Glutamatergic neuron (in vitro differentiated cells): ENCODE measurements around the gene PCARE. TPM values are rescaled to one million over a fixed set of nuclear protein-coding genes. Genes with fewer than 3 reads are reported as not detected.
"Not testable (repeated sequence)": the region's sequence is repeated elsewhere in the genome, so short reads cannot be mapped to it uniquely, and the experiment has no call there.

Experiments
- DNase-seq: peaks from one replicate; pipeline ENCODE4 v3.0.0; 2022
- H3K27ac Mint-ChIP-seq: one replicate; pipeline ENCODE4 v1.8.0; 2020; ENCODE audit warnings: mild to moderate bottlenecking, mixed read lengths, inconsistent platforms; ENCODE audit not compliant: unreplicated experiment
- H3K27me3 Mint-ChIP-seq: one replicate; pipeline ENCODE4 v1.8.0; 2020; ENCODE audit warnings: mild to moderate bottlenecking, moderate library complexity, mixed read lengths, inconsistent platforms; ENCODE audit not compliant: unreplicated experiment
- H3K36me3 Mint-ChIP-seq: one replicate; pipeline ENCODE4 v1.8.0; 2020; ENCODE audit warnings: mild to moderate bottlenecking, mixed read lengths, inconsistent platforms; ENCODE audit not compliant: unreplicated experiment
- H3K4me1 Mint-ChIP-seq: one replicate; pipeline ENCODE4 v1.8.0; 2020; ENCODE audit warnings: mild to moderate bottlenecking, low read depth, mixed read lengths, inconsistent platforms; ENCODE audit not compliant: unreplicated experiment
- H3K4me3 Mint-ChIP-seq: one replicate; pipeline ENCODE4 v1.8.0; 2020; ENCODE audit warnings: mild to moderate bottlenecking, mixed read lengths, inconsistent platforms; ENCODE audit not compliant: unreplicated experiment
- H3K9me3 Mint-ChIP-seq: one replicate; pipeline ENCODE4 v1.8.0; 2020; ENCODE audit warnings: mild to moderate bottlenecking, moderate library complexity, mixed read lengths, inconsistent platforms; ENCODE audit not compliant: unreplicated experiment
- total RNA-seq: library from RNA; stranded (reverse); fragmentation: NEBNext Ultra II Directional; extraction: Animal tissue kit (Norgen Biotek cat#: 25700); gene quantifications from one replicate; pipeline ENCODE4 v1.2.1, GENCODE V29; 2021; ENCODE audit not compliant: unreplicated experiment
- TF ChIP-seq, protein P1 (sequence below): fragments of 200-600 bp; sonication (generic); IDR thresholded peaks from one replicate; pipeline ENCODE4 v1.5.0; 2021; ENCODE audit not compliant: partially characterized antibody, unreplicated experiment

PCARE gene
- total RNA-seq, 1 donor from 2014 or later: 0.66 TPM

DNA sequence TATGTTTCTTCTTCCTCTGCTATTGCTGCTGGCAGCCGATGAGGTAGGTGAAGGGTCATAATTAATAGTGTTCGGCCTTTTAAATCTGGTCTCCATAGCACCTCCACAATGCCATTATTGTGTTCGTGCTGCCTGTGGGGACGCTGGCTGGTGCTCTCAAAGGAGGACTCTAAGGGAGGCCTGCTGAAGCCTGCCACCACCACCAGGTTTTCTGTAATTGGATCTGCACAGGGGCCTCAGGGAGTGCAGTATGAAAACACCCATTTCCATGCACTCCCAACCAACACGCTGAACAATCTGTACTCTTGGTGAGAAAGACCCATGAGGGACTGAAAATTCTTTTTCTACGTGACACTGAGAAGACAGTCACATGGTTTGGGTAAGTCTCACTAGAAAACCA is 23.2 kb upstream of the PCARE start:
- peaks cover 2% of the 10 kb centered on the region for H3K27me3 Mint-ChIP-seq
- DNase-seq: no peak
- H3K36me3 Mint-ChIP-seq: no peaks in the 10 kb centered on the region
- no peak overlapping the region for H3K27ac Mint-ChIP-seq
- peaks cover 1% of the 10 kb centered on the region for H3K4me1 Mint-ChIP-seq
- TF ChIP-seq, protein P1, sequence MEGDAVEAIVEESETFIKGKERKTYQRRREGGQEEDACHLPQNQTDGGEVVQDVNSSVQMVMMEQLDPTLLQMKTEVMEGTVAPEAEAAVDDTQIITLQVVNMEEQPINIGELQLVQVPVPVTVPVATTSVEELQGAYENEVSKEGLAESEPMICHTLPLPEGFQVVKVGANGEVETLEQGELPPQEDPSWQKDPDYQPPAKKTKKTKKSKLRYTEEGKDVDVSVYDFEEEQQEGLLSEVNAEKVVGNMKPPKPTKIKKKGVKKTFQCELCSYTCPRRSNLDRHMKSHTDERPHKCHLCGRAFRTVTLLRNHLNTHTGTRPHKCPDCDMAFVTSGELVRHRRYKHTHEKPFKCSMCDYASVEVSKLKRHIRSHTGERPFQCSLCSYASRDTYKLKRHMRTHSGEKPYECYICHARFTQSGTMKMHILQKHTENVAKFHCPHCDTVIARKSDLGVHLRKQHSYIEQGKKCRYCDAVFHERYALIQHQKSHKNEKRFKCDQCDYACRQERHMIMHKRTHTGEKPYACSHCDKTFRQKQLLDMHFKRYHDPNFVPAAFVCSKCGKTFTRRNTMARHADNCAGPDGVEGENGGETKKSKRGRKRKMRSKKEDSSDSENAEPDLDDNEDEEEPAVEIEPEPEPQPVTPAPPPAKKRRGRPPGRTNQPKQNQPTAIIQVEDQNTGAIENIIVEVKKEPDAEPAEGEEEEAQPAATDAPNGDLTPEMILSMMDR: no peak
- H3K9me3 Mint-ChIP-seq: no peaks in the 10 kb centered on the region
- no peak overlapping the region for H3K4me3 Mint-ChIP-seq

DNA sequence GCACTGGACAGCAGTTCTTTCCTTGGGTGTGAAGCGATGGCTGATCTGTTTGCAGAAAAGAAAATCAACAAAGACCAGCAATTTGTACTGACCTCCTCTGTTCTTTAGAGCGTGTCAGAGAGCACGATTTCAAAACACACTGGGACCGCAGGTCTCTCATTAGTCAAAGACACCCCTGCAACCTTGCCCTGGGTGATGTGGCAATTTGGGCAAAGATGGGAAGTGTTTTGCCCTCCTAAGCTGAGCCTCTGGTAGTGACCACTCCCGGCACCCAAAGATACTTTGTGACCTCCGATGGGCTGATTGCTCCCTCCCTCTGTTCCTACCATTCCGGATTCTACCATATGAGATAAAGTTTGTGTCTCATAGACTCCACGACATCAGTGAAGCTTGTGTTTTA is 22.6 kb upstream of the PCARE start:
- Mint-ChIP-seq H3K4me3 (no peak overlapping the region), H3K27ac (no peak overlapping the region), H3K4me1 (peaks cover 1% of the 10 kb centered on the region), H3K27me3 (no peaks in the 10 kb centered on the region), H3K36me3 (no peaks in the 10 kb centered on the region), H3K9me3 (no peaks in the 10 kb centered on the region)
- DNase-seq: no peak
- TF ChIP-seq, protein P1: no peak

DNA sequence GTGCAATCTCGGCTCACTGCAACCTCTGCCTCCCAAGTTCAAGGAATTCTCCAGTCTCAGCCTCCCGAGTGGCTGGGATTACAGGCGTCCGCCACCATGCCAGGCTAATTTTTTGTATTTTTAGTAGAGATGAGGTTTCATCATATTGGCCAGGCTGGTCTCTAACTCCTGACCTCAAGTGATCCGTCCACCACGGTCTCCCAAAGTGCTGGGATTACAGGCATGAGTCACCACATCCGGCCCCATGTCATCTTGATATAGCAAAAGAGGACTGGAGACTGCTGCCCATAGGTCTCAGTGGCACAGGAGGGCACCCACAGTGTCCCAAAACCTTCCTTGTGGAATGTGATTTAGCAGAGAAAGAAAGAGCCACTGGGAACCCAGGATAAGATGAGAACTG is 16.0 kb upstream of the PCARE start:
- not testable (repeated sequence) for H3K36me3 Mint-ChIP-seq, H3K27me3 Mint-ChIP-seq, H3K9me3 Mint-ChIP-seq, H3K27ac Mint-ChIP-seq, H3K4me1 Mint-ChIP-seq, DNase-seq, H3K4me3 Mint-ChIP-seq

DNA sequence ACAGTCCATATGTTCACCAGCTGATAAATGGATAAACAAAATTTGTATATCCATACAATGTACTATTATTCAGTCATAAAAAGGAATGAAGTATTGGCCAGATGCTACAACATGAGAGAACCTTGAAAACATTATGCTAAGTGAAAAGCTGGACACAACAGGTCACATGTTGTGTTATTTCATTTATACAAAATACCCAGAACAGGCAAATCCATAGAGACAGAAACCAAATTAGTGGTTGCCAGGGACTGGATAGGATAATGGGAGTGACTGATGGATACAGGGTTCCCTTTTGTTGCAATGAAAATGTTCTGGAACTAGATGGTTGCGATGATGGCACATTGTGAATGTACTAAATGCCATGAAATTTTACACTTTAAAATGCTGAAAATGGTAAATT is 10.2 kb upstream of the PCARE start:
- no peak for DNase-seq

DNA sequence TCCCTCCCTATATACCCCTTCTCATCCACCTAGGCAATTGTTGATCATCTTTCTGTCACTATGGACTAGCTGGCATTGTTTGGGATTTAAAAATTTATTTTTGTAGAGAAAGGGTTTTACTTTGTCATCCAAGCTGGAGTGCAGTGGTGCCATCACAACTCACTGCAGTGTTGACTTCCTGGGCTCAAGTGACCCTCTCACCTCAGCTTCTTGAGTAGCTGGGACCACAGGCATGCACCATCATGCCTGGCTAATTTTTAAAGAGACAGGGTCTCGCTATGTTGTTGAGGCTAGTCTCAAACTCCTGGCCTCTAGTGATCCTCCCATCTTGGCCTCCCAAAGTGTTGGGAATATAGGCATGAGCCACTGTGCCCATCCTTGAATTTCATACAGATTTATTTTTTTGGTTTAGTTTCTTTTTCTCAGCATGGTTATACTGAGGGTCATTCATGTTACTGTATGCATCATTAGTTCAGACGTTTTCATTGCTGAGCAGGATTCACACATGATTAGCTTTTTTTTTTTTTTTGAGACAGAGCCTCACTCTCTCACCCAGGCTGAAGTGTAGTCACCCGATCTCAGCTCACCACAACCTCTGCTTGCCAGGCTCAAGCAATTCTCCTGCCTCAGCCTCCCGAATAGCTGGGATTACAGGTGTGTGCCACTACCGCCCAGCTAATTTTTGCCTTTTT is 8.6 kb upstream of the PCARE start:
- Mint-ChIP-seq H3K9me3 (peaks cover 7% of the 10 kb centered on the region), H3K27me3 (no peaks in the 10 kb centered on the region), H3K36me3 (peaks cover 5% of the 10 kb centered on the region), H3K27ac (no peak overlapping the region), H3K4me3 (no peak overlapping the region), H3K4me1 (no peaks in the 10 kb centered on the region)
- TF ChIP-seq, protein P1: no peak
- no peak for DNase-seq

More for the DNA sequence above, 10.2 kb upstream of the PCARE start:
- peaks cover 5% of the 10 kb centered on the region for H3K36me3 Mint-ChIP-seq
- no peak overlapping the region for H3K4me3 Mint-ChIP-seq
- H3K27me3 Mint-ChIP-seq: no peaks in the 10 kb centered on the region
- TF ChIP-seq, protein P1: no peak
- H3K9me3 Mint-ChIP-seq: peaks cover 5% of the 10 kb centered on the region
- no peak overlapping the region for H3K27ac Mint-ChIP-seq
- no peaks in the 10 kb centered on the region for H3K4me1 Mint-ChIP-seq
